K562 (cell line): ENCODE results near the gene FADD. TPM values are rescaled to one million over a fixed set of nuclear protein-coding genes. Genes with fewer than 3 reads are reported as not detected.
"Not testable (repeated sequence)": the region's sequence is repeated elsewhere in the genome, so short reads cannot be mapped to it uniquely, and the experiment has no call there.

Source experiments
- ATAC-seq: fragments of 200-7000 bp; cut with Tn5 transposase; 3 replicates; pipeline ENCODE4 v1.9.1; 2020; ENCODE audit warnings: moderate library complexity
- BruUV-seq: library from RNA; stranded (reverse); fragments of 400-500 nt; replicated peaks from 2 replicates; lab custom pipeline; 2021; lab: Mats Ljungman, UMichigan
- CTCF ChIA-PET: fragments of 300-600 bp; formaldehyde crosslinking; extraction: SDS; loops from one replicate; lab custom pipeline; 2021; ENCODE audit warnings: low intra/inter-chr PET ratio; lab: Yijun Ruan, JAX
- POLR2A ChIA-PET: fragments of 300-600, 350-650 bp; sonication (Branson Sonifier 250); formaldehyde crosslinking; extraction: SDS; loops from one replicate; lab custom pipeline; 2021; ENCODE audit warnings: antibody characterized with exemption, inconsistent platforms; lab: Yijun Ruan, JAX
- DNase-seq, 4 experiments: peaks; one replicate each; pipeline versions ENCODE4 v3.0.0 to v3.0.0-alpha.2; 2011 to 2018; ENCODE audit warnings: low spot score in 3 of 4, mixed read lengths in 3 of 4; ENCODE audit errors: extremely low read depth in 1 of 4
- FAIRE-seq: peaks from 2 replicates; lab custom pipeline; 2011; peaks lifted over from hg19 to GRCh38; lab: Jason Lieb, UNC
- H2AFZ ChIP-seq: 2 replicates; pipeline ENCODE4 v1.6.0; 2011; ENCODE audit warnings: low read depth, low read length, control low read depth, inconsistent platforms
- H3K27ac ChIP-seq: fragments of 200-600 bp; 3 replicates; pipeline ENCODE4 v1.8.0; 2011; ENCODE audit warnings: low read depth, mild to moderate bottlenecking, control low read depth, inconsistent platforms, low read length, moderate library complexity, mixed read lengths; ENCODE audit errors: extremely low read depth
- H3K27me3 ChIP-seq, 2 experiments: fragments of 300-600 bp in 1 of 2; 2 replicates in 1 of 2; 3 replicates in 1 of 2; pipeline versions ENCODE4 v1.6.0 to v1.8.0; 2011; ENCODE audit warnings: inconsistent platforms in 2 of 2, low read length in 2 of 2, mild to moderate bottlenecking in 1 of 2, mixed read lengths in 1 of 2, moderate library complexity in 1 of 2; ENCODE audit not compliant: control insufficient read depth in 2 of 2, insufficient read depth in 2 of 2
- H3K36me3 ChIP-seq: fragments of 300-600 bp; 3 replicates; pipeline ENCODE4 v1.8.0; 2011; ENCODE audit warnings: mild to moderate bottlenecking, low read length, inconsistent platforms; ENCODE audit not compliant: control insufficient read depth, insufficient read depth
- H3K4me1 ChIP-seq, 2 experiments: fragments of 200-600 bp in 1 of 2; replicated peaks in 1 of 2; 2 replicates in 1 of 2; 3 replicates in 1 of 2; pipeline versions ENCODE4 v1.5.1 to v1.8.0; 2011; ENCODE audit warnings: inconsistent platforms in 2 of 2, low read length in 2 of 2, mild to moderate bottlenecking in 1 of 2, mixed read lengths in 1 of 2, moderate library complexity in 1 of 2; ENCODE audit not compliant: control insufficient read depth in 2 of 2, insufficient read depth in 2 of 2
- H3K4me2 ChIP-seq: 2 replicates; pipeline ENCODE4 v1.6.1; 2011; ENCODE audit warnings: low read length, control low read depth, inconsistent platforms, mixed read lengths; ENCODE audit not compliant: insufficient read depth
- H3K4me3 ChIP-seq: fragments of 200-600 bp; sonication (generic), shearing (Covaris generic); 2 replicates; pipeline ENCODE4 v1.5.1; 2016; ENCODE audit warnings: control low read depth, inconsistent platforms
- H3K79me2 ChIP-seq: fragments of 200-600 bp; 3 replicates; pipeline ENCODE4 v1.8.0; 2011; ENCODE audit warnings: low read length, inconsistent platforms; ENCODE audit not compliant: control insufficient read depth, insufficient read depth
- H3K9ac ChIP-seq, 2 experiments: 2 replicates each; pipeline versions ENCODE4 v1.6.0 to v1.6.1; 2011; ENCODE audit warnings: low read depth in 2 of 2, low read length in 2 of 2, control low read depth in 1 of 2, inconsistent platforms in 1 of 2, mild to moderate bottlenecking in 1 of 2, mixed read lengths in 1 of 2; ENCODE audit not compliant: insufficient read depth in 1 of 2
- H3K9me1 ChIP-seq: one replicate; pipeline ENCODE4 v1.6.0; 2011; ENCODE audit warnings: inconsistent platforms, mild to moderate bottlenecking, low read length, moderate library complexity; ENCODE audit not compliant: control insufficient read depth, insufficient read depth
- H3K9me3 ChIP-seq: replicated peaks from 2 replicates; pipeline ENCODE4 v1.5.1; 2011; ENCODE audit warnings: low read depth, low read length, inconsistent platforms; ENCODE audit not compliant: control insufficient read depth, insufficient read depth
- H4K20me1 ChIP-seq: replicated peaks from 2 replicates; pipeline ENCODE4 v1.6.1; 2011; ENCODE audit warnings: low read length, inconsistent platforms, mixed read lengths; ENCODE audit not compliant: control insufficient read depth, insufficient read depth
- KDM1A ChIP-seq, 2 experiments: fragments of 450-650 bp; IDR thresholded peaks; 2 replicates each; pipeline ENCODE4 v1.6.1; 2016; ENCODE audit warnings: mild to moderate bottlenecking in 2 of 2
- RBM25 ChIP-seq: fragments of 200-400 bp; formaldehyde crosslinking; IDR thresholded peaks from 2 replicates; pipeline ENCODE4 v1.6.1; 2018; ENCODE audit warnings: low read length, low read depth, moderate library complexity; ENCODE audit not compliant: severe bottlenecking
- ZNF146 ChIP-seq: IDR thresholded peaks from one replicate; pipeline ENCODE4 v1.6.1; 2018; ENCODE audit warnings: missing compliant biosample characterization; ENCODE audit not compliant: unreplicated experiment
- WGBS: fragments of 100-300 bp; shearing (Covaris generic); methylation state at CpG from one replicate; pipeline ENCODE4 v1.1.6; 2016; ENCODE audit warnings: low coverage, mixed read lengths; ENCODE audit not compliant: insufficient coverage; ENCODE audit errors: missing lambda C conversion rate; 5-methylcytosine and 5-hydroxymethylcytosine counted together
- in situ Hi-C: fragments of 300-500 bp; cut with MboI; formaldehyde crosslinking; loops from 4 replicates; pipeline ENCODE4 v1.15.0; 2018; ENCODE audit warnings: inconsistent platforms, mixed read lengths
- intact Hi-C: fragments of 100-400 bp; cut with micrococcal nuclease; formaldehyde crosslinking; loops from 2 replicates; pipeline ENCODE4 v1.14.2; 2022
- polyA plus RNA-seq, 8 experiments: library from polyadenylated mRNA; depleted of rRNA in 4 of 8; stranded (reverse) in 5 of 8; unstranded in 3 of 8; fragments of >200 nt; fragmentation: Nextera tagmentation in 2 of 8; fragmentation: Illumina TruSeq in 1 of 8; extraction: Ambion mirVana in 2 of 8; extraction: Trizol in 1 of 8; gene quantifications; 2 replicates each; pipeline versions ENCODE4 v1.2.1 to v1.2.3, GENCODE V29; 2011 to 2014; ENCODE audit warnings: inconsistent platforms in 1 of 8, missing spikeins in 1 of 8
- total RNA-seq, 7 experiments: library from RNA; depleted of rRNA in 6 of 7; stranded (reverse); fragments of >200 nt in 6 of 7; fragmentation: Illumina TruSeq in 2 of 7; extraction: Trizol in 2 of 7; gene quantifications; 2 replicates each; pipeline versions ENCODE4 v1.2.1 to v1.2.3, GENCODE V29; 2011 to 2021; ENCODE audit warnings: low replicate concordance in 1 of 7

Gene FADD
- total and polyA plus RNA-seq, 9 of the 15 experiments (the other 6 are each of a cell fraction or from before 2014, with no cell fraction given): 0.29 to 26.9 (median 20.4) TPM

- H3K9ac ChIP-seq, H3K9me1 ChIP-seq, in situ Hi-C loops, H3K27ac ChIP-seq, ATAC-seq, DNase-seq, H3K27me3 ChIP-seq, H3K4me2 ChIP-seq, H3K4me3 ChIP-seq, H3K9me3 ChIP-seq, BruUV-seq, H2AFZ ChIP-seq, FAIRE-seq: not testable (repeated sequence)
- peaks cover 16% of the 10 kb centered on the region for H3K36me3 ChIP-seq
- 59% methylated on average over 3 of the region's 3 CpGs for WGBS
- peaks cover 18% of the 10 kb centered on the region for H4K20me1 ChIP-seq
- intact Hi-C loops: loop anchor here (10.0 kb wide), 2 partner anchors 194 to 244 kb away; partner anchors contain the start of gene CTTN
- POLR2A ChIA-PET: interaction anchor here (0.6 kb wide), 1 partner anchor 212 kb away, joined by 3 read pairs; no protein-coding TSS in a partner anchor
- H3K79me2 ChIP-seq: peaks cover 32% of the 10 kb centered on the region
- TF ChIP-seq KDM1A (IDR thresholded peaks at IDR 0.05) (peak in 1 of 2 experiments; percentile 36; a peak in 1 of 4 replicates), RBM25 (peak; percentile 36), ZNF146 (CRISPR knock-in tag) (peak; percentile 89)
- H3K4me1 ChIP-seq: peaks cover 11 to 31% of the 10 kb centered on the region in 2 experiments; a peak in 4 of 5 replicates
- CTCF ChIA-PET: interaction anchor here (0.6 kb wide), 1 partner anchor 515 kb away, joined by 6 read pairs; no protein-coding TSS in a partner anchor
These were observed 2.0 kb upstream of the FADD start for GRCh38 chr11:70201047-70201446.
